Skeletal muscle cell (primary cell): ENCODE measurements around the gene C5.

Experiments
- DNase-seq: peaks from one replicate; pipeline ENCODE4 v3.0.0-alpha.2; 2010; ENCODE audit warnings: low read depth
- H3K4me3 ChIP-seq: 2 replicates; pipeline ENCODE4 v1.5.1; 2011; ENCODE audit warnings: low read depth, mild to moderate bottlenecking, control low read depth, low read length, moderate library complexity

C5 gene

GRCh38 chr9:120931231-120932085 lies 118.6 kb downstream of the C5 start:
- H3K4me3 ChIP-seq, result no peak overlapping the region
- peak; percentile 29 for DNase-seq

- no peak for DNase-seq
Observed at GRCh38 chr9:120929229-120929791, 120.8 kb downstream of the C5 start.

GRCh38 chr9:120928483-120929228 lies 121.4 kb downstream of the C5 start:
- peak overlapping the region; percentile 53 for H3K4me3 ChIP-seq
- no peak for DNase-seq

More at GRCh38 chr9:120929229-120929791, 120.8 kb downstream of the C5 start:
- H3K4me3 ChIP-seq, result peak overlapping the region; percentile 53

- DNase-seq, result no peak
- peak overlapping the region; percentile 53 for H3K4me3 ChIP-seq
Observed at GRCh38 chr9:120928015-120928482, 122.0 kb downstream of the C5 start.

GRCh38 chr9:120927269-120928014 lies 122.6 kb downstream of the C5 start:
- H3K4me3 ChIP-seq, result no peak overlapping the region
- no peak for DNase-seq

- no peak for DNase-seq
- no peak within 1 kb of the TSS for H3K4me3 ChIP-seq
Observed at GRCh38 chr9:120926397-120926928, 123.6 kb downstream of the C5 start, which contains the start of gene TRAF1. TRAF1 (minus strand) TSS chr9:120926796; CDS start chr9:120926075, 721 bp downstream.

- DNase-seq, result peak; percentile 60
- H3K4me3 ChIP-seq, result no peak overlapping the region
Observed at GRCh38 chr9:120925535-120926396, 124.3 kb downstream of the C5 start.

- no peak for DNase-seq
- H3K4me3 ChIP-seq, result no peak overlapping the region
Observed at GRCh38 chr9:120924698-120925534, 125.2 kb downstream of the C5 start.

- H3K4me3 ChIP-seq, result no peak overlapping the region
- no peak for DNase-seq
Observed at GRCh38 chr9:120923620-120924328, 126.3 kb downstream of the C5 start.

- DNase-seq, result no peak
- H3K4me3 ChIP-seq, result no peak overlapping the region
Observed at GRCh38 chr9:120922404-120923195, 127.5 kb downstream of the C5 start.

GRCh38 chr9:120921661-120922181 lies 128.4 kb downstream of the C5 start:
- H3K4me3 ChIP-seq, result no peak overlapping the region

GRCh38 chr9:120920806-120921178 lies 129.3 kb downstream of the C5 start:
- no peak overlapping the region for H3K4me3 ChIP-seq
- no peak for DNase-seq

More at GRCh38 chr9:120921661-120922181, 128.4 kb downstream of the C5 start:
- DNase-seq, result no peak

- peak; percentile 28 for DNase-seq
- no peak overlapping the region for H3K4me3 ChIP-seq
Observed at GRCh38 chr9:120919843-120920805, 130.0 kb downstream of the C5 start.

GRCh38 chr9:120918931-120919842 lies 130.9 kb downstream of the C5 start:
- no peak for DNase-seq

More at GRCh38 chr9:120918931-120919842, 130.9 kb downstream of the C5 start:
- no peak overlapping the region for H3K4me3 ChIP-seq
